GM21825 (cell line): ENCODE data around the gene TMEM54.

ENCODE experiments used
- ATAC-seq: cut with Tn5 transposase; IDR thresholded peaks from one replicate; pipeline ENCODE4 v1.9.1; 2021; ENCODE audit warnings: mild to moderate bottlenecking, moderate library complexity; ENCODE audit not compliant: unreplicated experiment

TMEM54 gene

DNA sequence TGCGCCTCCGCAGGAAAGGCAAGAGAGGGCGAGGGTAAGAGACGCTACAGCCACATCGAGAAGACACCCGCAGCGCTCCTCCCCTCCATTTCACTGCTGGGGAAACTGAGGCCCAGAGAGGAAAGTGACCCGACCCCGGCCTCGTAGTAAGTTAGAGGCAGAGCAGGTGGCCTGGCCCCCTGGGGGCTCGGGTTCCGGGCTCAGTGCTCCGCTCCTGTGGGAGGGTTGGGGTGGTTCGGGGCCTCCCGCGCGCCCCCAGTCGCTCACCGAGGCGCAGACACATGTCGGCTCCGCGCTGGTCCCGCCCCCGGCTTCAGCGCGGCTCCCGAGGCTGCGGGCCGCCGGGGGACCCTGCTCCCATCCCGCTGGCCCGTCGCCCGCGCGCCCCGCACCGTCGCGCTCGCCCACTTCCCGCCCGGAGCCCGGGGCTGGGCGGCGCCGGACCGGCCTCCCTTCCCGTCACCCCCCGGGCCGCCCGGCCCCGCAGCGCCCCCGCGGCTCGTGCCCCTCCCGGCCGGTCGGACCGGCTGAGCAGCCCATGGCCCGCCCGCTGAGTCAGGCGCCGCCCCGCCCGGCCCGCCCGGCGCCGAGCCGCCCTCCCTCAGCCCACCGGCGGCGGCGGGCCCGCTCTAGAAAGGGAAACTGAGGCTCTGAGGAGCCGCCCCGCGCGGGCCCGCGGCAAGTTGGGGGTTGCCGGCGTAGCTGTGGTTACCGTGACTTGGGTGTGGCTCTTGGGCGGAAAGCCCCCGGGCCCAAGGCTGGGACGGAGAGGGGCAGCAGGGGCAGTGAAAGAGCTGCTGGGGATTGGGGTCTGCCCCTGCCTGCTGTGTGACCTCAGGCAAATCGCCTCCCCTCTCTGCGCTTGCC is at the start of gene TMEM54:
TMEM54 (minus strand) TSS at position 434 of the 867 bp plus-strand sequence; CDS start at position 283, 151 bp downstream.
- no peak for ATAC-seq

GRCh38 chr1:32949519-32949918 is 48.3 kb upstream of the TMEM54 start:
- no peak for ATAC-seq

DNA sequence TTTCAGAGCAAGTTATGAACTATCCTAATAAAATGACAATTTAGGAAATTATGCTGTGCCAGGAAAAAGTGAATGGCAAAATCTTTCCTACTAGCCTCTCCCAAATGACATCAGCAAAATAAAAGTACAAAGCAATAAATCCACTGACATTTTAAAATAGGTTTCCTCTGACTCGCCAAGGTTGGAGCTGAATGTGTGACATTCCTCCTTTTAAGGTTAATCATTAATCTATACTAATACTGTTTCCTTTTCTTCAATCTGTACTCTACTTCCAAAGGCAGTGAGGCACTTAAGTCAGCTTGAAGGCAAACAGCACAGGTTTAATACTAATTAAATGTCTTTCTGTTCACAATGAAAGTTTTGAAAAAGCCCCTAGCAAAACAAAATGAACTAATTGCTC is 47.7 kb upstream of the TMEM54 start:
- no peak for ATAC-seq

DNA sequence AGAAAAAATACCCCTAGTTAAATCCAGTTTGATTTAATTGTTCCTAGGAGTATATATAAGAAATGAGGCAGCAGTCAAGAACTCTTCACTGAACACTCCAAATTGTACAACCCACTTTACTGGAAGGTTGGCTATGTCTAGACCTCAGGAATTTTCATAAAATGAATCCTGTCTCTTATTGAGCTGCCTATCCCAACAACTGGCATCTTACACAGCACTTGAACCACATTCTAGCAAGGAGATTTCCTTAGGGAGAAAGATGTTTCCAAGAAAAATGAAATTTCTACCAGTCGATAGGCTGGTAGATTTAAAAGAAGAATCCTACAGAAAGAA is 47.2 kb upstream of the TMEM54 start:
- no peak for ATAC-seq

DNA sequence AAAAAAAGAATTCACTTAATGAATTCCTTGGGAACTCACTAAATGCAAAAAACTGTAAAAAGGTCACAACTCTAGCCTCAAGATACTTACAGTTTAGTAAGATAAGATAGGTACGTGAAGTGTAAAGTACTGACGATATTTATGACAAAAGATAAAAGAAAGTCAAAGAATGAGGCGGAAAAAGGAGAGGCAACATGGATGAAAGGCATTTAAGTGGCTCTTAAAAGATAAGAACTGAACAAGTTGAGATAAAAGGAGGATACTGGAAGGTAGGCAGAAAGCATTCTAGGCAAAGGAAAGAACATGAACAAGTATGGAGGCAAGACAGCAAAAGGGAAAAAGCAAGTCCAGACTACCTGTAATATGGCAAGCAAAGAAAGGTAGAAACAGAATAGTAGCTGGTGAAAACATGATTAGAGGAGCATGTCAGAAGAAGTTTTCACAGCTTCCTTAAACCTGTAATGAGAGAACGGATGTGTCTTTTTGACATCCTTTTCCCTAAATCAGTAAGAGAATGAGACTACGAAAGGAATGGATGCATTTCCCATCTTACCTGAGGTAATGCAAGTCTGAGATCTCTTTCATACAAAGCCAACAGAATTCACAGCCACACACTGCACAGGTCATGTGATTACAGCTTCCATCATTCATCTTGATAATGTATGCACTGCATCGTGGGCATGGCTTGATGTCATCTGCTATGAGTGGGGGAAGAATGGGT is 46.6 kb upstream of the TMEM54 start:
- no peak for ATAC-seq

- ATAC-seq, result no peak
These were observed 45.2 kb upstream of the TMEM54 start for GRCh38 chr1:32946413-32946812.

GRCh38 chr1:32944180-32944579 is 43.0 kb upstream of the TMEM54 start:
- ATAC-seq, result no peak

- ATAC-seq, result no peak
These were observed 38.6 kb upstream of the TMEM54 start for GRCh38 chr1:32939655-32940371.

- ATAC-seq, result no peak
These were observed 35.9 kb upstream of the TMEM54 start for GRCh38 chr1:32937061-32937460.

- no peak for ATAC-seq
These were observed 33.3 kb upstream of the TMEM54 start for GRCh38 chr1:32934535-32934934.

DNA sequence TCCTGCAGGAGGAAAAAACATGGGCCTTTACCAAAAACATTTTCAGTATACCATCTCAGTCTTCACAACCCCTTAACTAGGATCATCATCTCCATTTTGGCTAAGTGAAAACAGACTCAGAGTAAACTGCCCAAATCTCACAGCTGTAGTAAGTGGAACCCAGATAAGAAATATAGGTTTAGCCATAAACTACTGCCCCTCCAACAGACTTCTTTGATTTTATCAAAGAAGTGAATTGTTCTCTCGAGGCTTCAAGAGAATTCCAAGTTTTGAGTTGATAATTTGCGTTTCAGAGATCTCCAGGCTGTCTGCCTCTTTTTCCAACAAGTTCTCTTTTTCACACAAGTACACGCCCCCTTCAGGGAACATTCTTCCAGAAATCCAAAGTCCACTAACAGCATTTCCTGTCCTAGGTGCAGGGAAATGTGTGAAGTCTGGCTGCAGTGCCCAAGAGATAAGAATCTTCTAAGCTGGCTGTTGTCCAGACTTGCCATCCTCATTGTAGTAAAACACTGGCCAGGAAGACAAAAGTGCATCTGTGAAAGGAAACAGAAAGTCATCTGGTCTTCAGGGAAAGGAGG is 32.6 kb upstream of the TMEM54 start:
- no peak for ATAC-seq

DNA sequence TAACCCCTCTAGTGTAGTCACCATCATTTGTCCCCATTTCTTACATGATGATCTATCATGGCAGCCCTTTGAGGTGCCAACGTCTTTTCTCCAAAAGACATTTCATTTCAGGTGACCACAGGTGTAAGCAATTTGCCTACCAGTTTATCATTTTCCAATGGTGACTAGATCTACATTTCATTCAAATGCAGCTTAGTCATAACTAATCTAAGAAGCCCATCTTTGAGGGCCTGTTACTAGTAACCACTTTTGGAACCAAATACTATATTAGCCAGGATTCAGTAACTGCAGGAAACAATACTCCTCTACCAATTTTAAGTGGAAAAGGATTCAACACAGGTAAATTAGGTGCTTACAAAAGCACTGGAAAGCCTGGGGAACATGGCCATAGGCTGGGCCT is 30.6 kb upstream of the TMEM54 start:
- no peak for ATAC-seq

DNA sequence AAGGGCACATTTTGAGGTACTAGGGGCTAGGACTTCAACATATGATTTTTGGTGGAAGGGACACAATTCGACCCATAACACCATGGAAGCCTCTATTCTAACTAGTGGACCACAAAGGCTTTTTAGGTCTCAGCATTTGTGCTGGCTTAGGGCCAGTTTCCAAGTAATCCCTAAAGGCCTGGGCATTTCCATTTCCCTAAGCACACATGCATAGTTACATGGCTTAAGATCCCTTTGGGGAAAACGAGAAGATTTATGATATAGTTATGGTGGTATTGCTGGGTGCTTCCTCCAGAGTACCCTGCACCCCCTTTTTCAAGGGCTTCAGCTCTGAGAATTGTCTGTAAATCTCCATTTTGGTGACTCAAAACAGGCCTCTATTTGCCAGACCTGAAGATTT is 28.2 kb upstream of the TMEM54 start:
- no peak for ATAC-seq

GRCh38 chr1:32928715-32929114 is 27.5 kb upstream of the TMEM54 start:
- no peak for ATAC-seq

DNA sequence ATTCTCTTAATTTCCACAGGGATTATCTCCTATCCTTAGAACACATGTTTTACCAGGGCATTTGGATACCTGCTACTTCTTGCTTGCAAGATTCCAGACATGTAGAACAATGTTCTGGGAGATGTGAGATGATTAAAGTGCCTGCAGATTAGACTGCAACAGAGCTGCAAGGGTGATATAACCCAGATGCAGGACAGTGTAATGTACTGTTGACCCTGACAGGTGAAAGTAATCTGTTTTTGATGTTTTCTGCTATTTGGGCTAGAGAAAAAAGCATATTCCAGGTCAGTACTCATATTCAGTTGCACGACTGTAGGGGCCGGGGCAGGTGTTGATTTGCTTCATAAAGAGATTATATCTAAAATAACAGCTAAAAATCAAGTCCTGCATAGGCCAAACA is 27.1 kb upstream of the TMEM54 start:
- ATAC-seq, result no peak

- no peak for ATAC-seq
These were observed 26.3 kb upstream of the TMEM54 start for GRCh38 chr1:32927441-32927840.

- no peak for ATAC-seq
These were observed 25.4 kb upstream of the TMEM54 start for GRCh38 chr1:32926562-32926961.

DNA sequence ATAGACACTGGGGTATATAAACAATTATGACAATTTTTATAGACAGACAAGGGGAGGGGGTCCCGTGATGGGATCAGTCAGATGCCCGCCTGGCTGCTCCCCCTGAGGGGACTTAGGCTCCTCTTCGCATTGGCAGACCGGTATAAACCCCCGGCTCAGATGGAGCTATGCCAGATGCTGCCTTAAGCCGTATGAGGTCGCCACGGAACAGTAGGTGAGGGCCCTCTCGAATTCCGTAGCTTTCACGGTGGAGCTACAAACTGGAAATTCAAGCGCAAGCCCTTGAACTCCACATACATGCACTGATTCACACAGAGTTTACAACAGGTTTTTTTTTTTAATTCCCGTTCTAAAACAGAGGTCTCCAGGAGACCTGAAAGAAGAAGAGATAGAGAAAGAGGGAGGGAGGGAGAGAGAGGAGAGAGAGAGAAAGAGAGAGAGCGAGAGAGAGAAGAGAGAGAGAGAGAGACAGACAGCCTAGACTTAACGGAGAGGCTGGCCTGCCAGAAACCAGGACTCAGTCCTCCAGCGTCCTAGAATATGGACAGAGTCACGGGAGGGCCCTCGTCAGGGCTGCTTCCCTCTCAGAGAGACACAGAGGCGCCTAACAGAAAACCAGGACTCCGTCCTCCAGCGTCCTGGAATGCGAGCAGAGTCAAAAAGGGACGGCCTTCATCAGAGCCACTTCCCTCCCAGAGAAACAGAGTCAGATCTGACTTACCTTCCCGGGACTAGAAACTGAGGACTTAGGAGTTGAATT is 24.4 kb upstream of the TMEM54 start:
- ATAC-seq, result no peak

DNA sequence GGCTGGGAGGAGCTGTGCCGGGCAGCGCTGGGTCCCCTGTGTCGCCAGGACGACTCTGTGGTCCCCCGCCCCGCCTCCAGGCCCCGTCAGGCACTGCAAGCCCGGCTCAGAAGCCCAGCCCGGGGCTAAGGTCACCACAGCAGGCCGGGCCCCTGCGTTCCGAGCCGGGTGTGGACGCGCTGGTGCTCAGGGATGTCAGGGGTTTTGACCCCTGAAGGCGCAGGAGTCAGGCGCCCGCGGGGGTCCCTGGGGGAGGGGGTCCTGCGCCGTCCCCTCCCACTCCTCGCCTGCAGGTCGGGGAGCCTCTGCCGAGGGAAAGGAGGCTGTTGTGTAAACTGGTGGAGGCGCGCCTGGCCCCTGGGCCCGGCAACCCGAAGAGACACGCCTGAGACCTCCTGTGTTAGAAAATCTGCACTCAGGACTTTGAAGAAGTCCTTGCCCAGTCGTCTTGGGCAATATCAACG is 23.7 kb upstream of the TMEM54 start:
- ATAC-seq, result no peak

DNA sequence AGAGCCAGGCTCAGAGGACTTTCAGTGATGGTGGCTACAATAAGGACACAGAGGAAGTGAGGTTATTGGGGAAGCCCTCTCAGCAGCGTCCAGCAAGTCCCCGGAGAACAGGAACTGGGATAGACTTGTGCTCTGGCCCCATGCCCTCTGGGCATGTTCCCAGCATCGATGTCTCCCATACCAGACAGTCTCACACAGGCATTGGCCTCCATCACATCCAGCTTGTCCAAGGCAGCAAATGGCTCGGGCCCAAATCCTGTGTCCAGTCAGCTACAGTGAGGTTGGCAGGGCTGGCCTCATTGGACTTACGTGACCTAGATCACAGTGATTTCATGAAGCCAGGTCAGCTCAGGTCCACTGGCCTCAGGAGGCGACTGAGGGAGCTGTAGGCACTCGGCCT is 19.6 kb upstream of the TMEM54 start:
- no peak for ATAC-seq
